ENCODE results near the gene MGMT. TPM values are rescaled to one million over a fixed set of nuclear protein-coding genes. Genes with fewer than 3 reads are reported as not detected.

Gene MGMT
- total RNA-seq, 4 donors from 2014 or later, result 25.6 to 32.2 (median 29.5) TPM

- WGBS, result 87% methylated on average over 3 of the region's 17 CpGs
- no peak overlapping the region for H3K4me3 ChIP-seq
- no peak overlapping the region for H3K27ac ChIP-seq
- no peaks in the 10 kb centered on the region for H3K27me3 ChIP-seq
- H3K4me1 ChIP-seq, result no peaks in the 10 kb centered on the region
- no peak for TF ChIP-seq EP300 (IDR thresholded peaks at IDR 0.05)
- no peak for TF ChIP-seq POLR2A (IDR thresholded peaks at IDR 0.05)
- no peak for TF ChIP-seq CTCF (IDR thresholded peaks at IDR 0.05)
- no peak for TF ChIP-seq POLR2AphosphoS5 (IDR thresholded peaks at IDR 0.05)
- no peaks in the 10 kb centered on the region for H3K36me3 ChIP-seq
- DNase-seq (ENCODE audit: low spot score in 2 of 2), result no peak
- H3K9me3 ChIP-seq, result peaks cover 6% of the 10 kb centered on the region
Observed at GRCh38 chr10:129815898-129816655, 349.0 kb downstream of the MGMT start.

GRCh38 chr10:129816656-129817045 lies 349.6 kb downstream of the MGMT start:
- TF ChIP-seq EP300 (IDR thresholded peaks at IDR 0.05) (no peak), POLR2A (IDR thresholded peaks at IDR 0.05) (no peak), CTCF (IDR thresholded peaks at IDR 0.05) (no peak), POLR2AphosphoS5 (IDR thresholded peaks at IDR 0.05) (no peak)
- H3K4me3 ChIP-seq, result no peak overlapping the region
- no peaks in the 10 kb centered on the region for H3K4me1 ChIP-seq
- peaks cover 6% of the 10 kb centered on the region for H3K9me3 ChIP-seq
- no peak for DNase-seq (ENCODE audit: low spot score in 2 of 2)
- H3K27ac ChIP-seq, result no peak overlapping the region
- H3K27me3 ChIP-seq, result no peaks in the 10 kb centered on the region
- H3K36me3 ChIP-seq, result no peaks in the 10 kb centered on the region
- 87% methylated on average over 6 of the region's 8 CpGs for WGBS
